Measurements from ENCODE around the gene DNAH10.

DNAH10 gene

DNA sequence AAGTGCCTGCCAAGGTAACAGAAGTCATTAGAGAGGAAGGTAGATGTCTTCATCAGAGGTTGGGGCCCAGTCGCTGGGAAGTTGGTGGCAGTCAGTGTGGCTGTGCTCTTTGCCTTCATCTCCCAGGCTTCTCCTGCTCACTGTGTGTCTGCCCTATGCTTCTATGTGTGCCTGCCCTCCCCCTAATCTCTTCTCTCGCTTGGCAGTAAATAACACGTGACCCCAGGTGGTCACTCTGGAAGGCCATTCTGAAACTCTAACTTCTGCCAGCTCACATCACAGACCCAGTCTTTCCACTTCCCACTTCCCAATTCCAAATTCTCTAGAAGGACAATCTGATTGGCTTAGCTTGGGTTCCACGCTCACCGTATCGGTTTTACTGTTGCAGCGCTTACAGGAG lies 220.2 kb downstream of the DNAH10 start:
- DNase-seq: no peak

DNA sequence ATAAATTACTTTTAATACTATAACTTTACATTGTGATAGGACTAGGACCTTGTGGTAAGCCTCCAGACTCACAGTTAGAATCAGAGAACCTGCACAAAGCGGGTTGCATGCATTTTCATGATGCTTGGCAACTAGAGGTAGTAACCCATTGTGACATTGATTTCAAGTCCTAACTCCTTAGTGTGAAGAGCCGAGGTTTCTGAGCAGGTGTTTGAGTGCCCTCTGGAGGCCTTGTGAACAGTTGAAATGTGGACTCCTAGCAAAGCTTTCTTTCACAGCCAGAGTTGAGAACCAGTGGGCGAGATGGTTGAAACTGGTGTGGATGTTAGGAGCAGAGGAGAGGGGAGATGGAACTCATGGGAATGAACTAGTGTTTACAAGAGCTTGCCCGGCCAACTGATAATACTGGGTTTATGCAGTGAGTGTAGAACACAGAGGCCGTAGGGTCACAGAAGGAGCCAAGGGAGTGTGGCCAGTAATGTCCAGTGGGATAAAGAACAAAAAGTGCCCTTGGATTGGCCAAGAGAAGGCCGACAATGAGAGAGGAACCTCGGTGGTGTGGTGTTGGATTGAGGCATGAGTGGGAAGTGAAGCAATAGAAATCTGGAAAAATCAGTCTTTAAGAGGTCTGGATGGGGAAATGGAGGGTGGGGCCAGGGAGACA lies 221.9 kb downstream of the DNAH10 start:
- peak in 1 of 2 experiments; percentile 48 for DNase-seq

DNA sequence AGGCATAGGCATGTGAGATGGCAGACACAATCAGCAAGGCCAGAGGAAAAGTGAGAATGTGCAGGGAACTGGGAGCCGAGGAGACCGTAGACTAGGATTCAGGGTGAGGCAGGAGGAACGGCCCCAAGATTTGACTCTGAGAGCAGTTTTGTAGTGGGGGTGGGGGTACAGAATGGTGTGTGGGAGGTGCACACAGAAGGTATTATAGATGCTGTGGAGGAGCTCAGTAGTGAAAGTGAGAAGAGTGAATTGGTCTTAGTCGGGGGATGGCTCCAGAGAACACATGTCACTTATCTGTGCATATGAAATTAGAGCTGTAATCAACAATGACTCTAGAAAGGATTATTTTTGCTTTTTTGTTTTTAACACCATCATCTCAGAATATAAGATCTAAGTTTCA lies 222.8 kb downstream of the DNAH10 start:
- DNase-seq: no peak

Measured in SW 1271 (cell line).